Gastroesophageal sphincter (tissue), 3 donors: Measurements from ENCODE around the gene BICRAL.
"Not testable (repeated sequence)": the region's sequence is repeated elsewhere in the genome, so short reads cannot be mapped to it uniquely, and the experiment has no call there.

Experiments
- POLR2A ChIP-seq, 2 donors: fragments of 450-650 bp; IDR thresholded peaks; one replicate each; pipeline ENCODE4 v1.6.1; 2017; ENCODE audit warnings: antibody characterized with exemption in 2 of 2, mild to moderate bottlenecking in 2 of 2, moderate library complexity in 1 of 2
- POLR2AphosphoS5 ChIP-seq: sonication (generic); formaldehyde crosslinking; IDR thresholded peaks from one replicate; pipeline ENCODE4 v1.6.1; 2017; ENCODE audit warnings: antibody characterized with exemption
- TF ChIP-seq, protein P1 (sequence below), 4 experiments: fragments of 200-600 bp in 2 of 4; fragments of 450-650 bp in 2 of 4; sonication (generic) in 1 of 4; IDR thresholded peaks; one replicate each; pipeline ENCODE4 v1.5.1; 2017 to 2019; ENCODE audit warnings: antibody characterized with exemption in 4 of 4, mild to moderate bottlenecking in 2 of 4, moderate library complexity in 2 of 4

DNA sequence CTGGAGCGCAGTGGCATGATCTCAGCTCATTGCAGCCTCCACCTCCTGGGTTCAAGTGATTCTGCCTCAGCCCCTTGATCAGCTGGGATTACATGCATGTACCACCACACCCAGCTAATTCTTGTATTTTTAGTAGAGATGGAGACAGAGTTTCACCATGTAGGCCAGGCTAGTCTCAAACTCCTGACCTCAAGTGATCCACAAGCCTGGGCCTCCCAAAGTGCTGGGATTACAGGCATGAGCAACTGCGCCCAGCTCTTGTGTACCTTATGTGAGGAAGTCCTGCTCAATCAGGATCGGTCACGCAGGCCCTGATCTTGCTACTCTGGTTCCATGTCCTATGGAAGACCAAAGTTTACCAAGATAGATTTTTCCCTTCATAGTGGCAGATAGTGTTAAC is 106.3 kb downstream of the BICRAL start:
- TF ChIP-seq, protein P1, sequence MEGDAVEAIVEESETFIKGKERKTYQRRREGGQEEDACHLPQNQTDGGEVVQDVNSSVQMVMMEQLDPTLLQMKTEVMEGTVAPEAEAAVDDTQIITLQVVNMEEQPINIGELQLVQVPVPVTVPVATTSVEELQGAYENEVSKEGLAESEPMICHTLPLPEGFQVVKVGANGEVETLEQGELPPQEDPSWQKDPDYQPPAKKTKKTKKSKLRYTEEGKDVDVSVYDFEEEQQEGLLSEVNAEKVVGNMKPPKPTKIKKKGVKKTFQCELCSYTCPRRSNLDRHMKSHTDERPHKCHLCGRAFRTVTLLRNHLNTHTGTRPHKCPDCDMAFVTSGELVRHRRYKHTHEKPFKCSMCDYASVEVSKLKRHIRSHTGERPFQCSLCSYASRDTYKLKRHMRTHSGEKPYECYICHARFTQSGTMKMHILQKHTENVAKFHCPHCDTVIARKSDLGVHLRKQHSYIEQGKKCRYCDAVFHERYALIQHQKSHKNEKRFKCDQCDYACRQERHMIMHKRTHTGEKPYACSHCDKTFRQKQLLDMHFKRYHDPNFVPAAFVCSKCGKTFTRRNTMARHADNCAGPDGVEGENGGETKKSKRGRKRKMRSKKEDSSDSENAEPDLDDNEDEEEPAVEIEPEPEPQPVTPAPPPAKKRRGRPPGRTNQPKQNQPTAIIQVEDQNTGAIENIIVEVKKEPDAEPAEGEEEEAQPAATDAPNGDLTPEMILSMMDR (IDR thresholded peaks at IDR 0.05) = not testable (repeated sequence)
- not testable (repeated sequence) for TF ChIP-seq POLR2AphosphoS5; POLR2A (IDR thresholded peaks at IDR 0.05)
